ENCODE data around the gene VDAC1.
"Not testable (repeated sequence)": the region's sequence is repeated elsewhere in the genome, so short reads cannot be mapped to it uniquely, and the experiment has no call there.

The VDAC1 gene, protein sequence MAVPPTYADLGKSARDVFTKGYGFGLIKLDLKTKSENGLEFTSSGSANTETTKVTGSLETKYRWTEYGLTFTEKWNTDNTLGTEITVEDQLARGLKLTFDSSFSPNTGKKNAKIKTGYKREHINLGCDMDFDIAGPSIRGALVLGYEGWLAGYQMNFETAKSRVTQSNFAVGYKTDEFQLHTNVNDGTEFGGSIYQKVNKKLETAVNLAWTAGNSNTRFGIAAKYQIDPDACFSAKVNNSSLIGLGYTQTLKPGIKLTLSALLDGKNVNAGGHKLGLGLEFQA

DNA sequence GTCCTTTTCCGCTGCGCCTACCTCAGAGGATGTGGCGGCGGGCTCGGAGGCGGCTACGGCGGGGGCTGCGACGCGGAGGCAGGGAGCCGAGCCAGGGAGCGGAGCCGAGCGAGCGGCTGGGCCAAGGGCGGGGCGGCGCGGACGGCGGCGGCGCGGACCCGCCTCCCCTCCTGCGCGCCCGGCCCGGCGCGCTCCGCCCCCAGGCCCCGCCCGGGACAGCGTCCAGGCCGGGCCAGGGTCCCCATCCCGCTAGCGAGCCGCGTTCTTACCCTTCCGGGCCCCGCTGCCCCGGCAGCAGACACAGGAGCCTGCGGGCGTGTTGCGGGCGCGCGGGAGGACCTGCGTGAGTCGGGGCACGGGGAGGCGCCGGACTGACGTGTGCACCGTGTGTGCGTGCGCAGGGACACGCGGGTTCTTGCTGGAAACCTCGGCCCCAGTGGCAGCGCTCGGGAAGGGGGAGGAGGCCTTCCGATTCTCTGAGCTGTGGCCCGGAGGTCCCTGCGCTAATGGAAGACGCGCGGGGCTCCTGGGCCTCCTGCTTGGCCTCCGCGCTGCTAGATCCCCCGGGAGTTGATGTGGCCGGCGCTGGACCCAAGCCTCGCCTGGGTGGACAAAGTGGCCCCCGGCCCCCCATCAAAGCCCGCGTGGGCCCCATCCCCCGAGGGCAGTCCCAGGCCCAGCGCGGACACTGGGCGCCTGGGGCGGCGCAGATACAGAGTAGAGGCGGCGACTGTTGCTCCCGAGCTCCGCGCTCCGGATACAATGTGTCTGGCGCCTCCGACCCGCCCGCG, at the start of gene VDAC1:
VDAC1 (minus strand) TSS at position 350 of the 791 bp plus-strand sequence. CDS start 11,963 bp downstream, outside the sequence.
- DNase-seq (ENCODE audit: low read depth, low spot score): peak; percentile 57

DNA sequence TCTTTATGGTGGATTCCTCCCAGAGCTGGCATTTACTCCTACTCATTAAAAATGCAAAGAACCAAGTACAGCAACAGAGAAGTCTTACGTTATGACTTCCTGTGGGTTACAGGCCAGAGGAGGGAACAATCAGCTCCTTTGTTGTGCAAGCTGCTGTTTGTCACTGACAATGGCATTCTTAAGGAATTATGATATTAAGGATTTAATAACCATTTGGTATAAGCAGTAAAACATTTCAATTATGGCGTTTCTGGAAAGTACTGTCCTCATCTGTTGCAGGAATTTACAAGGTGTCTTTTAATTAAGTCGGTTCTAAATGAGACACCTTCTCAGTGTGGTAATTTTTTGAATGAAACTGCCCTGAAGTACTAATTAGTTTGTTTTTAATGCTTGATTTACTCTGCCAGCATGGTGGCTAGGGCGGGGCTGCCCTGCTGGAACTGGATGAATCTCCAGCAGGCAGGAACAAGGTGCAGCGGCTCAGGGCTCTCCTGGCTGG, 49.1 kb upstream of the VDAC1 start:
- no peak for DNase-seq (ENCODE audit: low read depth, low spot score)

DNA sequence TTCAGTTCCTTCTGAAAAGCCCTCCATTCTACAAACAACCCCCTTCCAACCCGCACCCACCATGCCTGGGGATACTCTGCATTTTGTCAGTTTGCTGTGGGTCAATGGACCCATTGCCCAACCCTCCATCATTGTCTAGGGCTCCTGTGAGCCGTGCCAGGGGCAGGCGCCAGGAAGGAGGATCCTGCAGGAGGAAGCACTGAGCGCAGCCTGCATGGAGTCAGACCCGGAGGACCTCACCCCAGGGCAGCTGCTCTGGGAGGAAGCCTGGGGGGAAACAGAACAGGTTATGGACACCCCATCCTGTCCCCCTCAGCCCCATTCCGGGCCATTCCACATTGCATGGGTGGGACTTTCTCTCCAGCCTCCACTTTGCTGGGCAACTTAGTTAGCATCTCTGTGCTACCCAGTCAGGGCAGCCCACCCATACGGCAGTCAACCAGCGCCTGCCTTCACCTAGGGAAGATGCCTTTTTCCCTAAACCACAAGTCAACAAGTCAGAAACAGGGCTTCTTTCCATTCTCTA, 48.6 kb upstream of the VDAC1 start:
- DNase-seq (ENCODE audit: low read depth, low spot score): no peak

DNA sequence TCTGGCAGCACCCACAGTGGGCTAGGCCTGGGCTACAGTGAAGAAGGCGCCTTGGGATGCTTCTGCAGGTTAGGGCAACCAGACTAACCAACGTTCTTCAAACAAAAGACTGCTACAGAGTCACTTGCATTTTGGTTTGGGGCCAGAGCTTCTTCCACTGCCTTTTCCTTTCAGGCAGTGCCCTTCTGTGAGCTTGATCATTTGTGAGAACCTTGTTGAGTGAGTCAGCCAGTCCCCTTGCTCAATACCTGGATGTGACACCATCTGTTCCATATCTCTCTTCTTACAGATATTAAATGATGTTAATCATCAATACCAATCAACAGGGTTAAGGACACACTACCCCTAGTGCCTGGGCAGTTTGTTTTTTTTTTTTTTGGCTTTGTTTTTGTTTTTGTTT, 46.5 kb upstream of the VDAC1 start:
- no peak for DNase-seq (ENCODE audit: low read depth, low spot score)

DNA sequence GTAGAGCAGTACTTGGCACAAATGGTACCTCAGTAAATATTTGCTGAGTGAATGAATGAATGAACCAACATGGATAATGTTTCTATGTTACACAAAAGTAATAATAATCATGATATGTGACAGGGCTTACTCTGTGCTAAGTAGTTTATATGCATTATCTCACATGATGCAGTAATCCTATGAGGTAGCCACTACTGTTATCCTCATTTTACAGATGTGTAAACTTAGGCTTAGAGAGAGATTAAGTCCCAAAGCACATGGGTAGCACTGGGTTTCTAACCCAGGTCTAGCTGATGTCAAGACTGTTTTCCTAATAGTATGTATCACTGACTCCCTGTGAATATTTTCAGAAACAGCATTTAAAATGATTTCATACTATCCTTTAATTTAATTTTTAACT, 44.1 kb upstream of the VDAC1 start:
- DNase-seq (ENCODE audit: low read depth, low spot score): no peak

DNA sequence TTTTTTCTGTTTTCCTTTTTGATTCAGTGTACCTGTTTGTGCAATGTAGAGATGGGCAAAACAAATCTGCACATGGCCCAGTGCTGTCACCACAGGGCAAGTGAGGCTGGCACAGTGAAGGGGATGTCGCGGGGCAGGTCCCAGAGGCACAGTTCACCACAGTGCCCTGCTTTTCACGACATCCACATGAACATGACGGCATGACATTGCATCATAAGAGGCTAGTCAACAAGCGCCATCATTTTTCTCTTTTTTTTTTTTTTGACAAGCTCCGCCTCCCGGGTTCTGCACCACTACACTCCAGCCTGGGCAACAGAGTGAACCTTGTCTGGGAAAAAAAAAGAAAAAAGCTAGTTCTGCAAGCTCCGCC, 42.9 kb upstream of the VDAC1 start:
- DNase-seq (ENCODE audit: low read depth, low spot score): no peak

DNA sequence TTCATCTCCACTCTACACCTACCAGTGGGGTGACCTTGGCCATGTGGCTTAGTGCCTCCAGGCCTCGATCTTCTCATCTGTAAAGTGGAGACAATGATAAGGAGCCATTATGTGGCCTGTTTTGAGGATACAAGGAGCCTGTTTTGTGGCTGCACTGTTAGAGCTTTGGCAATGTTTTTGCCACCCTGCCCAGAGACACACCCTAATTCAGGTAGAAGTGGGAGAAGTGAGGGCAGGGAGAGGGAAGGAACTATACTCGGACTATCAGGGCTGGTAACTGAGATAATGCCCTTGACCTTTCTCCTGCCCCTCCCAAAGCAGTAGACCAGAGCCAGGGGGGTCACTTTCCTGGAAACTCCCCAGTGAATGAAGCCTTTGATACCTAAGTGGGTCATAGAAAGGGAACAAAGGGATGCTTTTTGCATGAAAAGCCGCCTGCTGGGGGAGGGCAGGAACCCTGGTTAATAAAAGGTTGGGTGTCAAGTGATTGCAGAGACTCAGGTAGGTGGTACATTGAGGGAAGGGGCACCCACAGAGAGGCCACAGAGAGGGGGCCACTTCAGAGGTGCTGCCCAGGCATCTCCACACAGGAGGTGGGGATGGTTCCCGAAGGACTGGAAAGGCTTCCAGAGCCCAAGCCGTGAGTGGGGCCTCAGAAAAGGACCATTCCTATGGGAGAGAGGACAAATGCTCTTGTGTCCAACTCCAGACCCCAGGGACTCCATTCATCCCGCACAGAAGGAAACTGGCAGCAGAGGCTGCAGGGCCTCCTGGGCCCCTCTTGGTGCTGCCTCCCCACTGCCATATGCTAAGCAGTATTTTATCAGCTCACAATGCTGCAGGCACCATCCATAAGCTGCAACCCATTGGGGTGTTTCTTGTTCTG, 42.3 kb upstream of the VDAC1 start:
- no peak for DNase-seq (ENCODE audit: low read depth, low spot score)

DNA sequence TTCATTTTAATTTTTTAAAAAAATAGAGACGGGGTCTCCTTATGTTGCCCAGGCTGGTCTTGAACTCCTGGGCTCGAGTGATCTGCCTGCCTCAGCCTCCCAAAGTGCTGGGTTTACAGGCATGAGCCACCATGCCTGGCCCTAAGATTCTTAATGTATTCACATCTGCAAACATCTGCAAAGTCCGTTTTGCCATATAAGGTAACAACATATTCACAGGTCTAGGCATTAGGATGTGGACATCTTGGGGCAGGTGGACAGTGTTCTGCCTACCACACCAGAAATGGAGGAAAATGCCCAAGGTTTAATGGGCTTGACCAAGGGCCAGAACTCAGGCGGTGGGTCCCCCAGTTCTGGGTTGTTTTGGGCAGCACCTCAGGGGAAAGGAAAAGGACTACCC, 41.6 kb upstream of the VDAC1 start:
- no peak for DNase-seq (ENCODE audit: low read depth, low spot score)

DNA sequence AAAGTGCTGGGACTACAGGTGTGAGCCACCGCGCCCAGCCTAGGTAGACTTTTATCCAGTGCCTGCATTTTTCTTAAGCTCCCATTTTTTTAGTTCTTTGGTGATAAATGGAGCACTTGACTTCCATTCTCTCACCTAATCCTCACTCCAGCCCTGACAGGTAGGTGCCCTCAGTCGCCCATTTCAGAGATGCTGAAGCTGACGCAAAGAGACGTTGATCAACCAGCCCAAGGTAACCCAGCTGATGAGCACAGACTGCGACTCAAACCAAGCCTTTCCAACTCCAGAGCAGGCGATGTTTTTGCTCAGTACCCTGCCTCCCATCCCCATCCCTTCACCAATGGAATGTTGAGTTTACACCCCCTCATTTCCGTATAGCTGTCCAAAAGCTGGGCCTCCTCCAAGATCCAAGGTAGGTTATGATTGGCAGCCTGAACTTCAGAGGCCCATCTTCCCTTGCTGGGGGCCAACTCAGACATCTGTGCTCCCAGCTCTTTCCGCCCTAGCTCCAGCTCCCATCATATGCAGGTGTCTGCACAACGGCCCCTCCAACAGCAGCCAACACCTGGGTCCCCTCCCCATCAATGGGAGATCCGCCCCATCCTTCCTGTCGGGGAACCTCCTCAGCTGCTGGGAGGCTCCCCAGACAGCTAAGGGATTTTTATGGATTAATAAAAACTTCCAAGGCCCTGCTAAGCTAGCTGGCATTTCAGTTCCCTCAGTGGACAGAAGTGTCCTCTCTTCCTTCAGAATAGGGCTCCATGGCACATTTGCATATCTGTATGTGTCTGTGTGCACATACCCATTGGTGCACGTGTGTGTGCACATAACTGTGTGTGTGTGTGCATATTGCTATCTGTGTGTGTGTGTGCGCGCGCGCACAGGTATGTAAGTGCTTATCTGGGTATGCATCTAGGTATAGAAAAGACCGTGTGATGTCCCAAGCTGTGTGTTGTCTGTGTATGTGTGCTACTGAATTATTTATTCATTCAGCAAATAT, 39.3 kb upstream of the VDAC1 start:
- no peak for DNase-seq (ENCODE audit: low read depth, low spot score)

DNA sequence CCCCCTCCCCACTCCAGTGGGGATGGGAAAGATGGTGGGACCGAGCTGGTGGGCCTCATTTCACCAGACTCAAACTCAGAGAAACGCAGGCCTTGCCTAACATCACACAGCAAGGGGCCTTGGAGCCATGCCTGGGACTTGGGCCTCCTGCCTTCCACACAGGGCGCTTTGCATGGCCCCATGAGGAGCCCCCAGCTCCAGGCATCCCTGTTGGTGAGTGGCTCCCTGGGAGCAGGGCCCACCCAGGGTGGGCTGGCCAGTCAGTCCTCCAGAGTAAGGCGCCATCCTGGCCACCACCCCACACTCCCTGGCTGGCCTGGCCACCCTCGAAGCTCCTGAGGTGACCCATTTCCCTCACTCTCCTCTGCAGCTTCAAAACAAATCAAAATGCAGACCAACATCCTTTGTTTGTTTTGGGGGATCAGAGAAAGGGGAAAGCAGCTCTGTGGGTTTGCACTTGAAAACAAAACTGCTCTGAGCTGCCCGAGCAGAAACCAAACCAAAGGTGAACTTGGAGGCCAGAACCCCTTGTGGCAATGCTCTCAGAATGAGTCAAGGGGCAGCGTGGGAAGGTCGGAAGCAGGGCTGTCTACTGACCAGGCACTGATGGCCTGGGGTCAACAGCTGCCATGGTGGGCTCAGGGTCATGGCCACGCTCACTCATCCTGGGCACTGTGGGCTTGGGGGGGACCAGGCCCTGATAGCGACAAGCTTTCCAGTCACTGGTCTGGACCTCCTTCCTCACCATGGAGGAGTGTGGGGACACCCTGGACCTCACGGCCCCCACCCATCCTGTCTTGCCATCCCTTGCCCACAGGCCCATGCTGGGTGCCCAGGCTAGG, 37.0 kb upstream of the VDAC1 start:
- DNase-seq (ENCODE audit: low read depth, low spot score): no peak

DNA sequence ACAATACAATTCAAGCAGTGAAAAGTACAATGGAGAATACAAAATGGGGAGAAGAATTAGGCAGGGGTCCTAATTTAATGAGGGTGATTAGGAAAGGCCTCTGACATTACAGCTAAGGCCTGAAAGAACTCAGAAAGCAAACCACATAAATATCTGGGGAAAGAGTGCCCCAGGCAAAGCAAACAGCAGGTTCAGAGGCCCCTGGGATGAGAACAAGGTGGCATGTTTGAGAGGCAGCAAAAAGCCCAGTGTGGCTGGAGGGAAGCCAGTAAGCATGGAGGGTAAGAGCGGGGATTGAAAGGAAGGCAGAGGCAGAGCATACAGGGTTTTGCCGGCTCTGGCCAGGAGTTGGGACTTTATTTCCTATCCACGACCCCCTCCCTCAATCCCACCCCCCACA, 33.4 kb upstream of the VDAC1 start:
- no peak for DNase-seq (ENCODE audit: low read depth, low spot score)

DNA sequence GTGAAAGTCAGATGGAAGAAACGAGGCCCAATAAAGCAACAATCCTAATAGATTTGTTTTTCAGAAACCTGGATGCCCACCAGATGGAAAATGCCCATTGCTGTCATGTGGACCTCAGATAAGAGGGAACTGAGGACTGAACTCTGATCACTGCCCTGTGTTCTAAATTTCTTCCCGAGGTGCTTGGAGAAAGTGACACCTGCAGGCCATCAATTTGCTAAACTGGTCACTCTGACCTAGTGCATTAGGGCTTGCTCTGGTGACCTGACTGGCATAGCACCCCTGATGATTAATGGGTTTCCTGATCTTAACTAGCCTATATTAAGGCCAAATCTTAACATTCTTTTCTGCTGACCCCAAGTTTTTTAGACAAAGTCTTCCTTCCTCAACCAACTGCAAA, 32.4 kb upstream of the VDAC1 start:
- DNase-seq (ENCODE audit: low read depth, low spot score): no peak

DNA sequence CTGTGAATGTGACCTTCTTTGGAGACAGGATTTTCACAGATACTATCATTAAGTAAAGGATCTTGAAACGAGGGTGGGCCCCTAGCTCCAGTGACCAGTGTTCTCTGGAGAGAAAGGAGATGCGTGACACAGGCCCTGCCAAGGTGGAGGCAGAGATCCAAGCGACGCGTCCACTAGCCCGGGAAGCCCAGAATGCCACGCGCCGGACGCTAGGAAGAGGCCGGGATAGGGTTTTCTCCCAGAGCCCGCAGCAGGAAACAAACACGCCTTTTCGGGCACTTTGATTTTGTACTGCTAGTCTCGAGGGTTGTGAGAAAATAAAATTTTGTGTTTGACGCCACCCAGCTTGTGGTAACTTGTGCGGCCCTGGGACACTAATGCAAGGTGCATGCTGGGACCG, 29.6 kb upstream of the VDAC1 start:
- DNase-seq (ENCODE audit: low read depth, low spot score): no peak

DNA sequence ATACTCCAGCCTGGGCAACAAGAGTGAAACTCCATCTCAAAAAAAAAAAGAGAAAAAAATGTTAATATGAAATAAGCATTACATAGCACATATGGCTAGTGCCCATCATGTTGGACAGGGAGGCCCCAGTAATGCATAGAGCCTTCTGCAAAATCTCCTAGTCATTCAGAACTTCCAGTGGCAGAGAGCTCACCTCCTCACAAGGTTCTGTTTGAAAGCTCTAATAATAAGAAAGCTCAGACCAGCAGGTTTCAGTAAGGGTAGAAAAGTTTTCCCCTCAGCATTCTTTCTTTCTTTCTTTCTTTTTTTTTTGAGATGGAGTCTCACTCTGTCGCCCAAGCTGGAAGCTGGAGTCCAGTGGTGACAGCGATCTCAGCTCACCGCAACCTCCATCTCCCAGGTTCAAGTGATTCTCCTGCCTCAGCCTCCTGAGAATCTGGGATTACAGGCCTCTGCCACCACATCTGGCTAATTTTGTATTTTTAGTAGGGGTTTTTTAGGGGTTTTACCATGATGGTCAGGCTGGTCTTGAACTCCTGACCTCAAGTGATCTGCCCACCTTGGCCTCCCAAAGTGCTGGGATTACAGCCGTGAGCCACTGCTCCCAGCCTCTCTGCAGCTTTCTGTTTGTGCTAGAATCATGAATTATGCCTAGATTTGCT, 25.7 kb upstream of the VDAC1 start:
- DNase-seq (ENCODE audit: low read depth, low spot score): not testable (repeated sequence)

DNA sequence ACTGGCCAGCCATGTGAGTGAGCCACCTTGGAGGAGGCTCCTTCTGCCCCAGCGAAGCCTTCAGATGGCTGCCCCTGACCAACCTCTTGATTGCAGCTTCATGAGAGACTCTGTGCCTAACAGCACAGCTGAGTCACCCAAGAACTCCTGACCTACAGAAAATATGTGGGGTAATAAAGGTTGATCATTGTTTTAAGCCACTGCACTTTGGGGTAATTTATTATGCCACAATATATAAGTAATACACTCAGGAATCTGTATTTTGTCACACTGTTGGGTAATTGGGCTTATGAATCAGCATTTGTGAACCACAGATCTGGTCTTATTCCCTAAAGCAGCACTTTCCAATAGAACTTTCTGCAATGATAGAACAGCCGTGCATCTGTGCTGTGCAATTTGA, 24.4 kb upstream of the VDAC1 start:
- DNase-seq (ENCODE audit: low read depth, low spot score): no peak

DNA sequence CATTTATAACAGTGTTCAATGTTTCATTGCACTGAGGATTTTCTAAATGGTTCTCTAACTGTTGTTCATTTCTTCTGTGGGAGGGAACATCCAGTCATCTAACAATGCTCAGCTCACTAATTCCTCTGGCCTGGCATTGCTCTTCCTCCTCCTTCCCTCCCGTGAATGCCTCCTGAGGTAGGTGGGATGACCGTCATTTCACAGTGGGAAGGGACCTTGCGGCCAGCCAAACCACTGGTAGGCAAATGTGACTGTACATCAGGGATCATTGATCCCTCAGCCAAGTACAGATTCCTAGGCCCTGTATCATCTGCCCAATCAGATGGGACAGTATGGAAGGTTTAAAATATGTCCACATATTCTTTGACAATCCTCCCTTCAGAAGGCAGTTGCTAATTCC, 23.7 kb upstream of the VDAC1 start:
- no peak for DNase-seq (ENCODE audit: low read depth, low spot score)

DNA sequence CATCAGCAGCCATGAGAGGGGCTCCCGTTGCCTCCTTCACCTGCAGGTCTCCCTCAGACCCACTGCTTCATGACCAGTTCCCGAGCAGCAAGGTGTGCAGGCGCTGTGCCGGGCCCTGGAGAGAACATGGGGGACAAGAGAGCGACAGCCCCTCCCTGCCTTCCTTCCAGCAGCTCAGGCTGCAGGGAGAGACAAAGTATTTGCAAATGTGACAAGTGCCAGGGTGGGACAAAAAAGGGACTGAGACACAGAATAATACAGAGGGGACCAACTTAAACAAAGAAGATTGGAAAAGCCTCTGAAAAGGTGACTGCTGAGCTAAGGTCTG, 22.5 kb upstream of the VDAC1 start:
- no peak for DNase-seq (ENCODE audit: low read depth, low spot score)

DNA sequence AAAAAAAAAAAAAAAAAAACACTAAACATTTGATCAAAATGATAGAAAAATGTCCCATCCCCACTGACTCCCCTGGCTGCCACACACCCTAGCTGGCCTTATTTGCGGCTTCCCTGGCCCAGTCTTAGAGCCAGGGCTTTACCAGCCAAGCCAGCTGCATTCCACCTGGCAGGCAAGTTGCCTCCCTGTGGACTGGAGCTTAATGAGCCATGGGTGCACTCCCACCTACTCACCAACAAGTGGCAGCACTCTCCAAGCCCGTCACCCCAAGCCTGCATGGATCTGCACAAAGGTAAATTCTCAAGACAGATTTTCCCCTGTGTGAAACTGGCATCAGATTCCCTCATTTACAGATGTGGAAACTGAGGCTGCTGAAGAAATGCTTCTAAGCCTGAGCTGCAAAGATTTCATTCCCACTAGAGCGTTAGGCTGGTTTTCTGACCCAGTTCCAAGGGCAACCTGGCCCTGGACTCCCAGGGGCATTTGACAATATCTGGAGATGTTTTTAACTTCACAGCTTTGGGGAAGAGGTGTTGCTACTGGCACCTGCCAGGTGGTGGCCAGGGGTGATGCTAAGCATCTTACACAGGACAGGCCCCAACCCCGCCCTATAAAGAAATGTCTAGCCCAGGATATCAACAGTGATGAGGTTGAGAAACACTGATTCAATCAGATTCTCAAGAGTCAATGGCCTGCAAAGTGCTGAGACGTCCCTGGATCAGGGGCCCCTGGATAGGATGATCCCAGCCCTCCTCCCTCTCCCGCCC, 21.9 kb upstream of the VDAC1 start:
- DNase-seq (ENCODE audit: low read depth, low spot score): no peak

DNA sequence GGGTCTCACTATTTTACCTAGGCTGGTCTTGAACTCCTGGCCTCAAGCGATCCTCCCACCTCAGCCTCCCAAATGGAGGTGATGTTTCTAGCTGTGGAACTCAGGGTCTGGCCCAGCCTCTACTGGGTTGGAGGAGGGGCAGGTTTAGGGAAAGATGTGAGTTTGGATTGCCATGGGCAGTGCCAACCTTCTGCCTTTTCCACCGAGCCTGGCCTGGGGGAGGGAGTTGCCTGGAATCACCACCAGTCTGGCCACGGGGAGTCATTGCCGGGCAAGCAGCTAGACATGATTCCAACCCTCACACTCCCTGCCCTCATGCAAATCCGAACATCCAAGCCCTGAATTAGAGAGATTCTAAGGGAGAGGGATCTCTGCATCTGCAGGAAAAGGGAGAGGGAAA, 21.0 kb upstream of the VDAC1 start:
- no peak for DNase-seq (ENCODE audit: low read depth, low spot score)

Measured in activated naive CD8-positive, alpha-beta T cell treated with anti-CD3 and anti-CD28 coated beads, Interleukin-2, amount 50 U/mL, for 16 hours (primary cell).